Measurements from ENCODE around the gene RAPGEF6.
"Not testable (repeated sequence)": the region's sequence is repeated elsewhere in the genome, so short reads cannot be mapped to it uniquely, and the experiment has no call there.

Gene RAPGEF6

DNA sequence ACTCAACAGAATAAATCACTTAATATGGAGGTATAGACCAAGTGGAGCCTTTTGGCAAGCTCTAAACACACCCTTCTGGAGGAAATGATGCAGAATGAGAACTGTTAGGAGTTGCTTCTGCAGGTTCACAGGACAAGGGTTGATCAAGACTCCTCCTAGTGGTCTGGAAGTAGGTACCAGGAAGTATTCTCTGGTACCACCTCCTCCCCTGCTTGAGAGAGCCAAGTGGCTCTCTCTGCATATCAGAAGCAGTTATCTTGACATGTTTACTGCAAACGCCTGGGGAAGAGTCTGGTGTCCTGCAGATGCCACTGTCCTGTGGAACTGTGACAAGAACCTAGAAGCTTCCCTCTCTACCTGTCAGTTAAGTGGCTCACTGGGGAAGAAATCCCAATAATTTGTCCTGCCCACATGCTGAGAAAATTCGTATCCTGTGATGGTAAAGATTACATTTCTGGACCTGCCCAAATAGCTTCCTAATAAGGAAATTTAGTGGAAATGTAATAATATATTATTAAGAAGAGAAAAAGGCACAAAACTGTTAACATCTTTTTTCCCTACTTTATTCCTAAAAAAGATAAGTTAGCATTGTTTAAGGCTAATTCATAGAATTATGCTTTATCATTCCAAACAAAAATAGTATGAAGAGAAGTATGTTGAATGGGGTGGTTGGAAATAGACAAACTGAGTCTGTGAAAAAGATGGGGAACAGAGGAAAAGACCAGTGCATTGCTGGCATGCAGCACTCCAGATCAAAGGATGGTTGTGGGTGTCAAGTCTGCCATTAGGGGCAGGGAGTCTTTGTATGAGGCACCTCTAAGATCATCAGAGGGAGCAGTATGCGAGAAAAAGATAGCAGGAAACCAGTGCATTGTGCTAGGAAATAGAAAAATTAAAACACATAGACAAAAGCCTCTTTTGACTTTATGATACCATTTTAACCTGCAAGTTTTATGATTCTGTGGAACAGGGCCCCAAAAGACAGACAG lies 252.3 kb downstream of the RAPGEF6 start:
- no peak for DNase-seq

DNA sequence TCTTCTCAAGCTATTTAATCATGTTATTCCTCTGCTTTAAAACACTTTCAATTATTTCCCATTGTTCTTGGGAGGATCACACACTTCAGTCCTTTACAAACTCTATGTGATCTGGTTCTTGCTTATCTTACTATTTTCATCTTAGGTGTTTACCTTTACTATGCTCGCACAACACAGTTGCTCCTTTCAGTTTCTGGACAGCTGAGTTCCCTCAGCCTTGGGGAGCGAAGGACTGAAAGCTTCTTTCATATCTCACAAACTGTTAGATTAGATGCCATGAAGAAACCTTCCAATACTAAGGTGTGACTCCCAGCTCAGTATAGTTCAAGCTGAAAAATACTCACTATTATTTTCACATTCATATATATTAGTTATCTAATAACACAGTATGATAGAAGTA lies 253.3 kb downstream of the RAPGEF6 start:
- DNase-seq: no peak

DNA sequence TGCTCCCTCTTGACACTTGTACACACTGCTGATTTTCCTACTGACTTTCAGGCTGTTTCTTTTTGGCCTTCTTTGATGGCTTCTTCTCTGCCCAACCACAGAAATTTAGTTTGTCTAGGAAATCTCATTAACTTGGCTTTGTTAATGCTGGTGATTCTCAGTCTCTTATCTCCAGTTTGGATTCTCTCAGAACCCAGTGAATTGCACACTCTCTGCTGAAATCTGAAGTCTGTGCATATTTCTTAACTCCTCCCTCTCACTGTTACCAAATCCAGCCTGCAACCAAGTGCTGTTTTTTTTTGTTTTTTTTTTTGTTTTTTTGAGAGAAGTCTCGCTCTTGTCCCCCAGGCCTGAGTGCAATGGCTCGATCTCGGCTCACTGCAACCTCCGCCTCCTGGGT lies 254.0 kb downstream of the RAPGEF6 start:
- DNase-seq: no peak

DNA sequence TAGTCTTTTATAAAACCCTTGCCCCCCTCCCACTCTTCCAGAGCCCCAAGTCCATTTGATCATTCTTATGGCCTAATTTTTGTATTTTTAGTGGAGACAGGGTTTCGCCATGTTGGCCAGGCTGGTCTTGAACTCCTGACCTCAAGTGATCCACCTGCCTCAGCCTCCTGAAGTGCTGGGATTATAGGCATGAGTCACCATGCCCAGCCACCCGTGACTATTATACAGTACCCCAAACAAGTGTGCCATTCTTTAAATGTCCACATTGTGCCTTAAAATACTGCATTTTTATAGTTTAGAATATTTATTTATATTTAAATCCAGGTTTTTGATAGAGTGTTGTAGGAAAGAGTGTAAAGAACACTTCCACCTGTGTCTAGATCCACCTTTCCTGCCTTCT lies 254.8 kb downstream of the RAPGEF6 start:
- not testable (repeated sequence) for DNase-seq

DNA sequence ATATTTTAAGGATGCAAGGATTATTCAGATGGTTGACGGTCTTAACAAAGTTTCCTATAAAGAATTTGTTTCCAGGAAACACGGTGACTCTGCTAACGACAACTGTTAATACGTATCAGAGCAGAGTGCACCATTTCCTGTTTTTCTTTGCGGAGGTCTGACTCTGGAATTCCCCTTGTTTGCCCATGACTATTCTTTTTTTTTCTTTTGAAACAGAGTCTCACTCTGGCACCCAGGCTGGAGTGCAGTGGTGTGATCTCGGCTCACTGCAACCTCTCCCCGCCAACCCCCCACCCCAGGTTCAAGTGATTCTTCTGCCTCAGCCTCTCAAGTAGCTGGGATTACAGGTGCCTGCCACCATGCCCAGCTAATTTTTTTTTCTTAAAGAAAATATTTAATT lies 255.3 kb downstream of the RAPGEF6 start:
- peak; percentile 73 to 75 for DNase-seq

DNA sequence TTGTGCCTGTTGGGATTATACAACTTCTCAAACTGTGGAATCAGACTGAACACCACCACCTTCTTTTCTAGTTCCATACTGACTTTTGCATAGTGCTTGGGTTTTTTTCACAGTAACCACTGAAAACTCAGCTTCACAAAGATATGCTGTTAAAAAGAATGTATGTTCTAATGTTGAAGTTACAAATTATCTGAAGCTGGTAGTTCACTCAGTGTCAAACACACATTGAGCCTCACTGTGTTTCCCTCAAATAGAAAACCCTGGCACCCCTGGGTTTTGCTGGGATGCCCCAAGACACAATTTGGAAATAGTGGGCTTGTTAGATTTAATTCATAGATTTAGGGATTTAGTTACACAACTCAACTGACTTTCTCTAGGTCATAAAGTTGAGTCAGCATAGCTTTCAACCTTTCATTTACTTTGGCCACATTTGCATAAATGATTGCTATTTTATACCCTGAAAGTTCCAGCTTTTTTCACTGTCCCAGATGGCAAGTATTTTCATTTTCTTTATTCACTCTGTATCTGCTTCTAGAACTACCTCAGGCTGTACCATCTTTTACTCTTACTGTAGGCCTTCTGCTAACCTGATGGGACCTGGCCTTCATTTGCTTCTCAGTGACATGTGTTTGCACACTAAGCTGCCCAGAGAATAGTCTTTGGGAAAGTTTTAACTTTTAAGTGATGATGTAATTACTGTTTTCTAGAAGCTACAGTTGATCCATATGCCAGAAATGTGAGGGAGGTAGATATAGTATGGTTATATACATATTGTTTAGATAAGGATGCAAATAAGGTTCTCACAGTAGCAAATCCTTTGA lies 256.1 kb downstream of the RAPGEF6 start:
- DNase-seq: no peak

DNA sequence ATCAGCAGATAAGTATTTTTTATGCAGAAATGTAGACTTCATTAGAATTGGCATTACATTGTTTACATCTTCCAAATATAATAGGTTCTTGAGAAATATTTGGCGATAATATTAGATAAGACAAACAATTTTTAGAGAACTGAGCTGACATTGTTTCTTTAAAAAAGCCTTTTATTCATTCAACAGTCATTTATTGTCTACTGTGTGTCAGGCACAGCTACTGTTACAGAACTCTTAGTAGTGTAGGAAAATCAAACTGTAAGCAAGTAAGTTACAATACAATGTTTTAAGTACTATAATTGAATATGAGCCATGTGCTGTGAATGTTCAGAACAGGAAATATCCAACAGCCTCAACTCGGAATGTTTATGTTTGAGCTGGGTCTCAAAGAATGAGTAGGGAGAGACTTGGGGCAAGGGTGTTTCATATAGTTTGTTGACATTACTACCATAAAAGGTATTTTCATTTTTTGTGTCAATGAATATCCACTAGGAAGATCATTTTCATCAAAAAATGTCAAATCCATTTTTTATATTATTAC lies 257.2 kb downstream of the RAPGEF6 start:
- no peak for DNase-seq

DNA sequence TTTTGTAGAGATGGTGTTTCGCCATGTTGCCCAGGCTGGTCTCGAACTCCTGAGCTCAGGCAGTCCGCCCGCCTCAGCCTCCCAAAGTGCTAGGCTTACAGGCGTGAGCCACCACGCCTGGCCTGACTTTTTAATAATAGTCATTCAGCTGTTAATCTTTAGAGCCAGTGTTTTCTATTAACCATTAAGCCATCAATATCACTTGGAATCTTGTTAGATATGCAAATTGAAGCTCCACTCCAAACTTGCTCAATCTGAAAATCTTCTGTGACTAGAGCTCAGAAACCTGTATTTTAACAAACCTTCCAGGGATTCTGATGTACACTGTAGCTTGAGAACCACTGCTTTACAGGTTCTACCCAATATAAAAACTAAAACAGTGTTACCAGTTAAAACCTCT lies 257.7 kb downstream of the RAPGEF6 start:
- no peak for DNase-seq

DNA sequence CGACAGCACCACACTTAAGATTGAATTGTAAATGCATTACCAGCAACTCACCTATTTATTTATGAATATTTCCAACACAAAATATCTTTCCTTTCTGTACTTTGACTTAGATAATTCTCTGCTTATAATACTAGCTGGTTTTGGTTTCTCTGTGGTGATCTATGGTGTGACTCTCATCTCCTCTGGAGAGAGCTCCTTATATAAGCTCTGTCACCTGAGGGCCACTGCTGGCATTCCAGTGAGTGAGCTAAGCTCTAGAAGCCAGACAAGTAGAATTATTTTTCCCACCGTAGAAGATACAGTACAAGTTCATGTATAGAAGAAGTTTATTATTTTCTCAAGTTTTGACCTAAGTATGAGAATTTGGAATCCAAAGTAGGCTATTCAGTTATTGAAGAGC lies 259.7 kb downstream of the RAPGEF6 start:
- no peak for DNase-seq
